Mesothelial cell of epicardium (in vitro differentiated cells): Measurements from ENCODE around the gene ADGRF3. TPM values are rescaled to one million over a fixed set of nuclear protein-coding genes. Genes with fewer than 3 reads are reported as not detected.
"Not testable (repeated sequence)": the region's sequence is repeated elsewhere in the genome, so short reads cannot be mapped to it uniquely, and the experiment has no call there.

Source experiments
- DNase-seq, 2 experiments: peaks; one replicate each; pipeline ENCODE4 v3.0.0; 2021; ENCODE audit warnings: low spot score in 2 of 2; ENCODE audit not compliant: unreplicated experiment in 2 of 2
- H3K27ac Mint-ChIP-seq: 2 replicates; pipeline ENCODE4 v1.8.0; 2021; ENCODE audit warnings: mixed read lengths
- H3K27me3 Mint-ChIP-seq: 2 replicates; pipeline ENCODE4 v1.8.0; 2021; ENCODE audit warnings: low read depth, mixed read lengths
- H3K36me3 Mint-ChIP-seq: 2 replicates; pipeline ENCODE4 v1.8.0; 2021; ENCODE audit warnings: mixed read lengths
- H3K4me1 Mint-ChIP-seq: 2 replicates; pipeline ENCODE4 v1.8.0; 2021; ENCODE audit warnings: mixed read lengths
- H3K4me3 Mint-ChIP-seq: 2 replicates; pipeline ENCODE4 v1.8.0; 2021; ENCODE audit warnings: mild to moderate bottlenecking, moderate library complexity, mixed read lengths
- H3K9me3 Mint-ChIP-seq: 2 replicates; pipeline ENCODE4 v1.8.0; 2021; ENCODE audit warnings: mixed read lengths
- CTCF ChIP-seq: fragments of 200-600 bp; sonication (generic); IDR thresholded peaks from one replicate; pipeline ENCODE4 v1.5.0; 2021; ENCODE audit warnings: antibody characterized with exemption; ENCODE audit not compliant: unreplicated experiment
- total RNA-seq: library from RNA; stranded (reverse); gene quantifications from 3 replicates; pipeline ENCODE4 v1.2.1, GENCODE V29; 2021

ADGRF3 gene
- total RNA-seq, 1 donor from 2014 or later: 0.83 TPM

- H3K9me3 Mint-ChIP-seq: no peaks in the 10 kb centered on the region
- peaks cover 3% of the 10 kb centered on the region for H3K36me3 Mint-ChIP-seq
- H3K27me3 Mint-ChIP-seq: no peaks in the 10 kb centered on the region
- DNase-seq: no peak
- peaks cover 15% of the 10 kb centered on the region for H3K4me1 Mint-ChIP-seq
- H3K4me3 Mint-ChIP-seq: no peak overlapping the region
- no peak overlapping the region for H3K27ac Mint-ChIP-seq
- TF ChIP-seq CTCF: no peak
Observed at GRCh38 chr2:26309921-26310320, 36.7 kb downstream of the ADGRF3 start.

GRCh38 chr2:26305540-26305939 lies 41.0 kb downstream of the ADGRF3 start:
- H3K4me3 Mint-ChIP-seq: no peak overlapping the region
- H3K27ac Mint-ChIP-seq: peak overlapping the region; percentile 88
- no peak for TF ChIP-seq CTCF
- peaks cover 22% of the 10 kb centered on the region for H3K4me1 Mint-ChIP-seq
- DNase-seq: no peak
- peaks cover 7% of the 10 kb centered on the region for H3K36me3 Mint-ChIP-seq
- H3K9me3 Mint-ChIP-seq: no peaks in the 10 kb centered on the region
- H3K27me3 Mint-ChIP-seq: no peaks in the 10 kb centered on the region

GRCh38 chr2:26305094-26305493 lies 41.5 kb downstream of the ADGRF3 start:
- H3K9me3 Mint-ChIP-seq, H3K36me3 Mint-ChIP-seq, DNase-seq, H3K27me3 Mint-ChIP-seq, H3K4me3 Mint-ChIP-seq: not testable (repeated sequence)
- Mint-ChIP-seq H3K4me1 (peaks cover 22% of the 10 kb centered on the region), H3K27ac (peak overlapping the region; percentile 88)

GRCh38 chr2:26302846-26303245 lies 43.7 kb downstream of the ADGRF3 start:
- Mint-ChIP-seq H3K27me3 (no peaks in the 10 kb centered on the region), H3K27ac (no peak overlapping the region), H3K4me3 (no peak overlapping the region), H3K36me3 (peaks cover 7% of the 10 kb centered on the region), H3K9me3 (no peaks in the 10 kb centered on the region), H3K4me1 (peaks cover 22% of the 10 kb centered on the region)
- no peak for DNase-seq
- TF ChIP-seq CTCF: no peak

- no peaks in the 10 kb centered on the region for H3K9me3 Mint-ChIP-seq
- H3K4me3 Mint-ChIP-seq: no peak overlapping the region
- H3K27ac Mint-ChIP-seq: no peak overlapping the region
- no peak for TF ChIP-seq CTCF
- no peaks in the 10 kb centered on the region for H3K27me3 Mint-ChIP-seq
- H3K4me1 Mint-ChIP-seq: peaks cover 20% of the 10 kb centered on the region
- peaks cover 7% of the 10 kb centered on the region for H3K36me3 Mint-ChIP-seq
- DNase-seq: no peak
Observed at GRCh38 chr2:26300234-26300925, 46.2 kb downstream of the ADGRF3 start.

GRCh38 chr2:26299471-26300101 lies 47.0 kb downstream of the ADGRF3 start:
- Mint-ChIP-seq H3K9me3 (no peaks in the 10 kb centered on the region), H3K36me3 (peaks cover 7% of the 10 kb centered on the region), H3K4me1 (peaks cover 12% of the 10 kb centered on the region), H3K4me3 (no peak overlapping the region), H3K27ac (no peak overlapping the region), H3K27me3 (no peaks in the 10 kb centered on the region)
- no peak for TF ChIP-seq CTCF
- peak in 1 of 2 experiments; percentile 55 for DNase-seq
